Amygdala (tissue), 56 donors: ENCODE results near the gene ADGRV1.

Experiments used
- DNase-seq, 56 donors: peaks; one replicate each; lab custom pipeline; 2025; lab: John Stamatoyannopoulos, UW

Gene ADGRV1

GRCh38 chr5:91170266-91170665 is 611.7 kb downstream of the ADGRV1 start:
- DNase-seq = no peak

GRCh38 chr5:91171322-91171721 is 612.7 kb downstream of the ADGRV1 start:
- no peak for DNase-seq

- DNase-seq = no peak
Measured at GRCh38 chr5:91174396-91174795, 615.8 kb downstream of the ADGRV1 start.

- no peak for DNase-seq
Measured at GRCh38 chr5:91175708-91176107, 617.1 kb downstream of the ADGRV1 start.

- no peak for DNase-seq
Measured at GRCh38 chr5:91176288-91177016, 617.9 kb downstream of the ADGRV1 start.

GRCh38 chr5:91177085-91177484 is 618.5 kb downstream of the ADGRV1 start:
- DNase-seq = no peak

GRCh38 chr5:91177639-91178038 is 619.0 kb downstream of the ADGRV1 start:
- DNase-seq = no peak

GRCh38 chr5:91178461-91178860 is 619.9 kb downstream of the ADGRV1 start:
- DNase-seq = no peak

- DNase-seq = no peak
Measured at GRCh38 chr5:91179018-91179417, 620.4 kb downstream of the ADGRV1 start.

GRCh38 chr5:91180506-91180905 is 621.9 kb downstream of the ADGRV1 start:
- DNase-seq = no peak

GRCh38 chr5:91182763-91183162 is 624.2 kb downstream of the ADGRV1 start:
- peak in 4 of 56 donors; percentile 7 to 13 (median 11) for DNase-seq

GRCh38 chr5:91183743-91184142 is 625.1 kb downstream of the ADGRV1 start:
- peak in 1 of 56 donors; percentile 2 for DNase-seq

- no peak for DNase-seq
Measured at GRCh38 chr5:91186101-91186500, 627.5 kb downstream of the ADGRV1 start.

- DNase-seq = no peak
Measured at GRCh38 chr5:91187032-91187431, 628.4 kb downstream of the ADGRV1 start.

- DNase-seq = no peak
Measured at GRCh38 chr5:91188755-91189154, 630.2 kb downstream of the ADGRV1 start.

GRCh38 chr5:91189480-91190313 is 631.1 kb downstream of the ADGRV1 start:
- DNase-seq = no peak

GRCh38 chr5:91190314-91190690 is 631.7 kb downstream of the ADGRV1 start:
- DNase-seq = no peak

GRCh38 chr5:91194824-91195381 is 636.3 kb downstream of the ADGRV1 start:
- no peak for DNase-seq

- DNase-seq = no peak
Measured at GRCh38 chr5:91200692-91201091, 642.1 kb downstream of the ADGRV1 start.

- DNase-seq = no peak
Measured at GRCh38 chr5:91206103-91206502, 647.5 kb downstream of the ADGRV1 start.

- DNase-seq = no peak
Measured at GRCh38 chr5:91206734-91207133, 648.1 kb downstream of the ADGRV1 start.

GRCh38 chr5:91207248-91207647 is 648.7 kb downstream of the ADGRV1 start:
- DNase-seq = no peak
